ENCODE measurements around the gene FGFR4. TPM values are rescaled to one million over a fixed set of nuclear protein-coding genes. Genes with fewer than 3 reads are reported as not detected.

The FGFR4 gene
- total and polyA plus RNA-seq, 5 donors from 2014 or later, result 0.19 to 4.4 (median 0.29) TPM; not detected in 2

DNA sequence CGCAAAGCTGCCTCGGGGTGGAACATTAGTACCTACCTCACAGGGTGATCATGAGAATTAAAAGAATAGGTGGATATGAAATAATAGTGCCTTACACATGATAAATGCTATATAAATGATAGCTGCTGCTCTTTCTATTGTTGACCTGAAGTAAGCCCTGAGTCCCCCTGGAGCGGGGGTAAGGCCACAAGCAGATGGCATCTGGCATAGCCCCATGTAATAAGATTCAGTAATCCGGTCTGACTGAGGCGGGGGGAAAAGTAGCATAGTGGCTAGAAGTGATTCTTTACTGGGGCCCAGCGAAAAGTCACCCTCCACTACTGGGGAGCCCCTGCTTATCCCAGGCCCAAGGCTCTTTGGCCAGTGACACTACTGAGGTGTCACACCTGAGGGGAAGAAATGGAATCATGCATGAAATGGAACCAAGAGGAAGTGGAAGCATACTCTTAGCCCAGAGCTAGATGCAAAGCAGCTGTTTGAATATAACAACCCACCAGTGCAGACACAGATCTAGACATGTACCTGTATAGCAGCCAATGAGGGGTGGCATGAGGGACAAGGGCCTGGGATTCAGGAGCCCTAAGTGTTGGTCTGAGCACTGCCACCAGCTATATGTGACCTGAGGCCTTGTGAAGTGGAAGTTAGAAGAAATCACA lies 16.1 kb upstream of the FGFR4 start:
- peaks cover 9% of the 10 kb centered on the region for H3K36me3 ChIP-seq (ENCODE audit: control insufficient read depth, insufficient read depth, low read length)
- Mint-ChIP-seq H3K36me3 (peaks cover 16% of the 10 kb centered on the region), H3K9me3 (no peaks in the 10 kb centered on the region), H3K4me3 (no peak overlapping the region), H3K27me3 (no peaks in the 10 kb centered on the region), H3K4me1 (peaks cover 3 to 10% (median 7%) of the 10 kb centered on the region in 4 donors), H3K27ac (no peak overlapping the region)
- no peak overlapping the region for H3K27ac ChIP-seq (ENCODE audit: insufficient read depth, low read length, poor library complexity, severe bottlenecking)
- H3K4me1 ChIP-seq (ENCODE audit: control insufficient read depth, insufficient read depth, low read length, poor library complexity, severe bottlenecking), result no peaks in the 10 kb centered on the region
- ATAC-seq (ENCODE audit: low read depth in 2 of 2), result no peak
- no peak for DNase-seq
- H3K27me3 ChIP-seq (ENCODE audit: control insufficient read depth, insufficient read depth, low read length), result no peaks in the 10 kb centered on the region
- no peaks in the 10 kb centered on the region for H3K9me3 ChIP-seq (ENCODE audit: control insufficient read depth in 2 of 2, low read length in 2 of 2)
- no peak overlapping the region for H3K4me3 ChIP-seq (ENCODE audit: low read depth, low read length)

DNA sequence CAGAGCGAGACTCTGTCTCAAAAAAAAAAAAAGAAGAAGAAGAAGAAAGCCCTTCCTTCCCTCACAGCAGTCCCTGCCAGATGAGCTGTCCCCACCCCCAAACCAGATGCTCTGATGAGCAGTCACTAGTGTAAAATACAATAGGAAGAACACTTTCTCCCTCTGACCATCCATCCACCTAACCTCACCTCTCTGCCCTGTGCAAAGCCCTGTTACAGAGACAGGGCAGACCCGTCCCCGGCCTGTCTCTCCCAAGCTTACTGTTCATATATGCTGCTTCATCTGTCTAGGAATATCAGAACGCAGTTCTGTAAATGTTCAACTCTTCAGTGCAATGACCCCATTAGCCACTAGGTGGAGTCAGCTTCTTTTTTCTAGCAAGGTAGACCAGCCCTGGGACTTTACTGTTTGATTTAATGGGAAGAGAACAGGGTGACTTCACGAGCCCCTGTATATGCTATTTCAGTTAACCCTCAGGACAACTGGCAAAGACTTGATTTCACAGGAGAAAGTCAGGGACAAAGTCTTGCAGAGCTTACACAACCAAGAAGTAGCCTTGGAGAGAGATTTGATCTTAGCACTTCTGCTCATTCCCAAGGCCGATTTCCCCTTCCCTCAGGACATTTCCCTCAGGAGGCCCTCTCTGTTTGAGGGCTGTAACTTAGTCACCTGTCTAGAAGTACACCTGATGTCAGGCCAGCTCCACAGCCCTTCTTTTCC lies 14.9 kb upstream of the FGFR4 start:
- DNase-seq (peak; percentile 47 to 82 (median 59)), ATAC-seq (ENCODE audit: low read depth in 2 of 2) (peak; percentile 76 to 79)
- Histone ChIP-seq H3K9me3 (ENCODE audit: control insufficient read depth in 2 of 2, low read length in 2 of 2) (no peaks in the 10 kb centered on the region), H3K4me1 (ENCODE audit: control insufficient read depth, insufficient read depth, low read length, poor library complexity, severe bottlenecking) (no peaks in the 10 kb centered on the region), H3K4me3 (ENCODE audit: low read depth, low read length) (no peak overlapping the region), H3K27ac (ENCODE audit: insufficient read depth, low read length, poor library complexity, severe bottlenecking) (no peak overlapping the region), H3K27me3 (ENCODE audit: control insufficient read depth, insufficient read depth, low read length) (no peaks in the 10 kb centered on the region), H3K36me3 (ENCODE audit: control insufficient read depth, insufficient read depth, low read length) (peaks cover 3% of the 10 kb centered on the region)
- Mint-ChIP-seq H3K36me3 (peaks cover 19% of the 10 kb centered on the region), H3K4me3 (no peak overlapping the region), H3K27me3 (no peaks in the 10 kb centered on the region), H3K4me1 (peaks cover 3 to 10% (median 7%) of the 10 kb centered on the region in 4 donors), H3K27ac (no peak overlapping the region), H3K9me3 (no peaks in the 10 kb centered on the region)

DNA sequence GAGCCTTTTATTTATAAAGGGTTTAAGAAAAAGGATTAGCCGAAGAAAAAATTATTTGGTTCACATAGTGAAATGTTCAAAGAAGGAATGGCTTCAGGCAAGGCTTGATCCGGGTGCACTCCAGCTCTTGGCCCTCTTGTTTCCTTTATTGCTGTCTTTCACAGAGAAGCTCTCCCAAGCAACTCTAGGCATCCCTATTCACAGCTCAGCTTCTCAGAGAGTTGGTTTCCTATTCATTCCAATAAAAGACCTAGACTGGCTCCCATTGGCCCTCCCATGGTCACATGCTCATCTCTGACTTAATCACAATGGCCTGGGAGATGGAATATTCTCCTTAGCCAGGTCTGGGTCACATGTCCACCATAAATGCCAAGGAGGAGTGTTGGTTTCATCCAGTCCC lies 9.4 kb upstream of the FGFR4 start:
- peaks cover 6% of the 10 kb centered on the region for H3K27me3 Mint-ChIP-seq

DNA sequence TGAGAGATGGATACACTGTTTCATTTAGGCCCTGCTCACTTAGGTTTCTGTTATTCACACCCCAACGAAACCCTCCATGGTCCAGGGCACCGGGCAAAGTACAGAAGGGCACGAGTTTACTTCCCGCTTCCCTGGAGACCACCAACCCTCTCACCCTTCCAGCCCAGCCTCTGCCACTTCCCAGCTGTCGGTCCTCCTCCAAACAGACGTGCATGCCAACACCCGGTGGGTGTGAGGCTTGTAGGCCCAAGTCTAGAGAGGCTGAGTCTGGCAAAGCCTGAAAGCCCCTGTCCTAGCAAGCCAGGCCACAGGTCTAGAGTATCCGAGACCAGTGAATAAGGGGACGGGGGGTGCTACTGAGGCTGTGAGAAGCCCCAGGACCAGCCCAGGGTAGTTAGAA lies 7.1 kb upstream of the FGFR4 start:
- Mint-ChIP-seq H3K4me3 (no peak overlapping the region), H3K36me3 (peaks cover 4% of the 10 kb centered on the region), H3K9me3 (no peaks in the 10 kb centered on the region), H3K27me3 (peaks cover 11% of the 10 kb centered on the region), H3K4me1 (no peaks in the 10 kb centered on the region), H3K27ac (peak overlapping the region in 1 of 3 donors; percentile 46)
- H3K4me1 ChIP-seq (ENCODE audit: control insufficient read depth, insufficient read depth, low read length, poor library complexity, severe bottlenecking), result no peaks in the 10 kb centered on the region
- H3K4me3 ChIP-seq (ENCODE audit: low read depth, low read length), result no peak overlapping the region
- no peak overlapping the region for H3K27ac ChIP-seq (ENCODE audit: insufficient read depth, low read length, poor library complexity, severe bottlenecking)
- no peaks in the 10 kb centered on the region for H3K27me3 ChIP-seq (ENCODE audit: control insufficient read depth, insufficient read depth, low read length)
- DNase-seq (no peak), ATAC-seq (ENCODE audit: low read depth in 2 of 2) (no peak)
- no peaks in the 10 kb centered on the region for H3K36me3 ChIP-seq (ENCODE audit: control insufficient read depth, insufficient read depth, low read length)
- H3K9me3 ChIP-seq (ENCODE audit: control insufficient read depth in 2 of 2, low read length in 2 of 2), result no peaks in the 10 kb centered on the region

More for the DNA sequence above, 9.4 kb upstream of the FGFR4 start:
- peaks cover 3% of the 10 kb centered on the region for H3K36me3 ChIP-seq (ENCODE audit: control insufficient read depth, insufficient read depth, low read length)
- H3K4me1 ChIP-seq (ENCODE audit: control insufficient read depth, insufficient read depth, low read length, poor library complexity, severe bottlenecking), result no peaks in the 10 kb centered on the region
- H3K4me3 Mint-ChIP-seq, result no peak overlapping the region
- ATAC-seq (ENCODE audit: low read depth in 2 of 2) (no peak), DNase-seq (no peak)
- H3K4me1 Mint-ChIP-seq, result no peaks in the 10 kb centered on the region
- H3K9me3 ChIP-seq (ENCODE audit: control insufficient read depth in 2 of 2, low read length in 2 of 2), result no peaks in the 10 kb centered on the region
- peaks cover 8% of the 10 kb centered on the region for H3K36me3 Mint-ChIP-seq
- no peaks in the 10 kb centered on the region for H3K27me3 ChIP-seq (ENCODE audit: control insufficient read depth, insufficient read depth, low read length)
- H3K27ac ChIP-seq (ENCODE audit: insufficient read depth, low read length, poor library complexity, severe bottlenecking), result no peak overlapping the region
- H3K9me3 Mint-ChIP-seq, result no peaks in the 10 kb centered on the region
- H3K4me3 ChIP-seq (ENCODE audit: low read depth, low read length), result no peak overlapping the region
- no peak overlapping the region for H3K27ac Mint-ChIP-seq

DNA sequence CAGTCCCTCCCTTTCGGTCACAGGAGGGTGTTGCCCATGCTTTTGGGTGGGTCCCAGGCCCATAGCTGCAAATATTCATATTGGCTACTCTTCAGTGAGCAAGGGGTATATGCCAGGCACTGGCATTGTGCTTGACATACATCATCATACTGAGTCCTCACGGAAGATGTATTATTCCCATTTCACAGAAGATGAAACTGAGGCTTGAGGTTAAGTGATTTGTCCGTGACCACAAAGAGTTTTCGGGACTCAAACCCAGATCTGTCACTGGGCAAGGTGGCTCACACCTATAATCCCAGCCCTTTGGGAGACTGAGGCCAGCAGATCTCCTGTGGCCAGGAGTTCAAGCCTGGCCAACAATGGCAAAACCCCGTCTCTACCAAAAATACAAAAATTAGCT lies 6.5 kb upstream of the FGFR4 start:
- Mint-ChIP-seq H3K4me3 (no peak overlapping the region), H3K4me1 (no peaks in the 10 kb centered on the region), H3K27me3 (peaks cover 16% of the 10 kb centered on the region), H3K9me3 (no peaks in the 10 kb centered on the region), H3K27ac (no peak overlapping the region), H3K36me3 (peaks cover 4% of the 10 kb centered on the region)
- Histone ChIP-seq H3K36me3 (ENCODE audit: control insufficient read depth, insufficient read depth, low read length) (no peaks in the 10 kb centered on the region), H3K27me3 (ENCODE audit: control insufficient read depth, insufficient read depth, low read length) (no peaks in the 10 kb centered on the region), H3K9me3 (ENCODE audit: control insufficient read depth in 2 of 2, low read length in 2 of 2) (no peaks in the 10 kb centered on the region), H3K27ac (ENCODE audit: insufficient read depth, low read length, poor library complexity, severe bottlenecking) (no peak overlapping the region), H3K4me1 (ENCODE audit: control insufficient read depth, insufficient read depth, low read length, poor library complexity, severe bottlenecking) (no peaks in the 10 kb centered on the region), H3K4me3 (ENCODE audit: low read depth, low read length) (no peak overlapping the region)
- DNase-seq (no peak), ATAC-seq (ENCODE audit: low read depth in 2 of 2) (no peak)

DNA sequence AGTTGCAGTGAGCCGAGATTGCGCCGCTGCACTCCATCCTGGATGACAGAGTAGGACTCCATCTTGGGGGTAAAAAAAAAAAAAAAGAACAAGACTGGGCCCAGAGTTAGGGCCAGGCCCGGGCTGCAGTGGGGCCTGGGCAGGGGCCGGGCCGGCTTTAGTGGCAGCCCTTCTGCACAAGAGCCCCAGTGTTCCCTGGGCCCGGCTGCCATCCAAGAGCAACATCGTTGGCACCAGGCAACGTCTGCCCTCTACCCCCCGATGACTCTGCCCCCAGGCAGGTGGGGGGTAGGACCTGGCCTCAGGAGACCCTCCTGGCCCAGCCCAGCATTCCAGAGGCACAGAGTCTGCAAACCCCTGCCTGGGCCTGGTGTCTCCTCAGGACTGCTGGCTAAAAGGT lies 4.9 kb upstream of the FGFR4 start:
- H3K36me3 ChIP-seq (ENCODE audit: control insufficient read depth, insufficient read depth, low read length), result no peaks in the 10 kb centered on the region
- peaks cover 1% of the 10 kb centered on the region for H3K4me1 ChIP-seq (ENCODE audit: control insufficient read depth, insufficient read depth, low read length, poor library complexity, severe bottlenecking)
- no peaks in the 10 kb centered on the region for H3K27me3 ChIP-seq (ENCODE audit: control insufficient read depth, insufficient read depth, low read length)
- Mint-ChIP-seq H3K9me3 (no peaks in the 10 kb centered on the region), H3K27ac (no peak overlapping the region), H3K4me1 (peaks cover 0 to 7% (median 5%) of the 10 kb centered on the region in 4 donors), H3K4me3 (no peak overlapping the region), H3K27me3 (peaks cover 22% of the 10 kb centered on the region), H3K36me3 (no peaks in the 10 kb centered on the region)
- no peaks in the 10 kb centered on the region for H3K9me3 ChIP-seq (ENCODE audit: control insufficient read depth in 2 of 2, low read length in 2 of 2)
- H3K27ac ChIP-seq (ENCODE audit: insufficient read depth, low read length, poor library complexity, severe bottlenecking), result no peak overlapping the region
- DNase-seq (no peak), ATAC-seq (ENCODE audit: low read depth in 2 of 2) (no peak)
- no peak overlapping the region for H3K4me3 ChIP-seq (ENCODE audit: low read depth, low read length)

DNA sequence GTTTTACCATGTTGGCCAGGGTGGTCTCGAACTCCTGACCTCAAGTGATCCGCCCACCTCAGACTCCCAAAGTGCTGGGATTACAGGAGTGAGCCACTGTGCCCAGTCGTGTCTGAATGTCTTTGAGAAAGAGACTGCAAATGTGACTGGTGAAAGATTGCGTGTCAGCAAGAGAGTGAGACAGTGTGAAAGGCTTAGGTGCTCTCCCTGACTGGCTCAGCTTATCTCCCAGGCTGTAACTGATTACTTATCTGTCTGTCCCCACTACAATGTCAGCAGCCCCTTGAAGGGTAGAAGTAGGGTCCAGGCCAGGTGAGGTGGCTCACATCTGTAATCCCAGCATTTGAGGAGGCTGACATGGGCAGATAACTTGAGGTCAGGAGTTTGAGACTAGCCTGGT lies 3.4 kb upstream of the FGFR4 start:
- peaks cover 27% of the 10 kb centered on the region for H3K27me3 Mint-ChIP-seq
- H3K9me3 ChIP-seq (ENCODE audit: control insufficient read depth in 2 of 2, low read length in 2 of 2), result no peaks in the 10 kb centered on the region

DNA sequence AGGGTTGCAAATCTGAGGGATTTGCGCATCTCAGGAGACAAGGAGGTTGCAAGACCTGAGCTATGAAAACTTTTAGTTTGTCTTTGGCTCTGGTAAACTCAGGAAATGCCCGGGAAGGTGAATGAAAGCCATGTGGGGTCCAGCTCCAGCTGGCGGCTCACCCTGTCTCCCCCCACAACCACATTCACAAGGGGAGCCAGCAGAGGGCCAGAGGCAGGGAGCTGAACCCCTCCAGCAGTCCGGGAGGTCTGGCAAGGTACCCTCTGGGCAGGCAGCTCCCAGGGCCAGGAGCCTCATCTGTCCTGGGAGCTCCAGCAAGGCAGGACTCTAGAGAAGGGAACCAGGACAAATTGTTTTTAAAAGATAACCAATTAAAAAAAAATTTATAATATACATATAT lies 2.5 kb upstream of the FGFR4 start:
- Mint-ChIP-seq H3K27ac (no peak overlapping the region), H3K27me3 (peaks cover 27% of the 10 kb centered on the region), H3K4me3 (no peak overlapping the region), H3K4me1 (peaks cover 0 to 13% (median 6%) of the 10 kb centered on the region in 4 donors), H3K36me3 (no peaks in the 10 kb centered on the region), H3K9me3 (no peaks in the 10 kb centered on the region)
- H3K36me3 ChIP-seq (ENCODE audit: control insufficient read depth, insufficient read depth, low read length), result no peaks in the 10 kb centered on the region
- H3K9me3 ChIP-seq (ENCODE audit: control insufficient read depth in 2 of 2, low read length in 2 of 2), result no peaks in the 10 kb centered on the region
- no peak overlapping the region for H3K27ac ChIP-seq (ENCODE audit: insufficient read depth, low read length, poor library complexity, severe bottlenecking)
- peaks cover 10% of the 10 kb centered on the region for H3K4me1 ChIP-seq (ENCODE audit: control insufficient read depth, insufficient read depth, low read length, poor library complexity, severe bottlenecking)
- H3K4me3 ChIP-seq (ENCODE audit: low read depth, low read length), result no peak overlapping the region
- no peak for ATAC-seq (ENCODE audit: low read depth in 2 of 2)
- H3K27me3 ChIP-seq (ENCODE audit: control insufficient read depth, insufficient read depth, low read length), result peaks cover 5% of the 10 kb centered on the region
- no peak for DNase-seq

More for the DNA sequence above, 3.4 kb upstream of the FGFR4 start:
- H3K9me3 Mint-ChIP-seq, result no peaks in the 10 kb centered on the region
- DNase-seq (no peak), ATAC-seq (ENCODE audit: low read depth in 2 of 2) (no peak)
- H3K36me3 Mint-ChIP-seq, result no peaks in the 10 kb centered on the region
- H3K4me1 ChIP-seq (ENCODE audit: control insufficient read depth, insufficient read depth, low read length, poor library complexity, severe bottlenecking), result peaks cover 10% of the 10 kb centered on the region
- H3K36me3 ChIP-seq (ENCODE audit: control insufficient read depth, insufficient read depth, low read length), result no peaks in the 10 kb centered on the region
- H3K4me3 Mint-ChIP-seq, result no peak overlapping the region
- no peak overlapping the region for H3K4me3 ChIP-seq (ENCODE audit: low read depth, low read length)
- H3K4me1 Mint-ChIP-seq, result peaks cover 0 to 11% (median 6%) of the 10 kb centered on the region in 4 donors
- no peak overlapping the region for H3K27ac Mint-ChIP-seq
- H3K27ac ChIP-seq (ENCODE audit: insufficient read depth, low read length, poor library complexity, severe bottlenecking), result no peak overlapping the region
- H3K27me3 ChIP-seq (ENCODE audit: control insufficient read depth, insufficient read depth, low read length), result peaks cover 2% of the 10 kb centered on the region

All from CD4-positive, CD25-positive, alpha-beta regulatory T cell (primary cell).